K562 (cell line): ENCODE measurements around the gene YARS1. TPM values are rescaled to one million over a fixed set of nuclear protein-coding genes. Genes with fewer than 3 reads are reported as not detected.

Source experiments
- ATAC-seq: fragments of 200-7000 bp; cut with Tn5 transposase; 3 replicates; pipeline ENCODE4 v1.9.1; 2020; ENCODE audit warnings: moderate library complexity
- BruUV-seq: library from RNA; stranded (reverse); fragments of 400-500 nt; replicated peaks from 2 replicates; lab custom pipeline; 2021; lab: Mats Ljungman, UMichigan
- CTCF ChIA-PET: fragments of 300-600 bp; formaldehyde crosslinking; extraction: SDS; loops from one replicate; lab custom pipeline; 2021; ENCODE audit warnings: low intra/inter-chr PET ratio; lab: Yijun Ruan, JAX
- POLR2A ChIA-PET: fragments of 300-600, 350-650 bp; sonication (Branson Sonifier 250); formaldehyde crosslinking; extraction: SDS; loops from one replicate; lab custom pipeline; 2021; ENCODE audit warnings: antibody characterized with exemption, inconsistent platforms; lab: Yijun Ruan, JAX
- DNase-seq, 4 experiments: peaks; one replicate each; pipeline versions ENCODE4 v3.0.0 to v3.0.0-alpha.2; 2011 to 2018; ENCODE audit warnings: low spot score in 3 of 4, mixed read lengths in 3 of 4; ENCODE audit errors: extremely low read depth in 1 of 4
- FAIRE-seq: peaks from 2 replicates; lab custom pipeline; 2011; peaks lifted over from hg19 to GRCh38; lab: Jason Lieb, UNC
- H2AFZ ChIP-seq: 2 replicates; pipeline ENCODE4 v1.6.0; 2011; ENCODE audit warnings: low read depth, low read length, control low read depth, inconsistent platforms
- H3K27ac ChIP-seq: fragments of 200-600 bp; 3 replicates; pipeline ENCODE4 v1.8.0; 2011; ENCODE audit warnings: low read depth, mild to moderate bottlenecking, control low read depth, inconsistent platforms, low read length, moderate library complexity, mixed read lengths; ENCODE audit errors: extremely low read depth
- H3K27me3 ChIP-seq, 2 experiments: fragments of 300-600 bp in 1 of 2; 2 replicates in 1 of 2; 3 replicates in 1 of 2; pipeline versions ENCODE4 v1.6.0 to v1.8.0; 2011; ENCODE audit warnings: inconsistent platforms in 2 of 2, low read length in 2 of 2, mild to moderate bottlenecking in 1 of 2, mixed read lengths in 1 of 2, moderate library complexity in 1 of 2; ENCODE audit not compliant: control insufficient read depth in 2 of 2, insufficient read depth in 2 of 2
- H3K36me3 ChIP-seq: fragments of 300-600 bp; 3 replicates; pipeline ENCODE4 v1.8.0; 2011; ENCODE audit warnings: mild to moderate bottlenecking, low read length, inconsistent platforms; ENCODE audit not compliant: control insufficient read depth, insufficient read depth
- H3K4me1 ChIP-seq, 2 experiments: fragments of 200-600 bp in 1 of 2; replicated peaks in 1 of 2; 2 replicates in 1 of 2; 3 replicates in 1 of 2; pipeline versions ENCODE4 v1.5.1 to v1.8.0; 2011; ENCODE audit warnings: inconsistent platforms in 2 of 2, low read length in 2 of 2, mild to moderate bottlenecking in 1 of 2, mixed read lengths in 1 of 2, moderate library complexity in 1 of 2; ENCODE audit not compliant: control insufficient read depth in 2 of 2, insufficient read depth in 2 of 2
- H3K4me2 ChIP-seq: 2 replicates; pipeline ENCODE4 v1.6.1; 2011; ENCODE audit warnings: low read length, control low read depth, inconsistent platforms, mixed read lengths; ENCODE audit not compliant: insufficient read depth
- H3K4me3 ChIP-seq: fragments of 200-600 bp; sonication (generic), shearing (Covaris generic); 2 replicates; pipeline ENCODE4 v1.5.1; 2016; ENCODE audit warnings: control low read depth, inconsistent platforms
- H3K79me2 ChIP-seq: fragments of 200-600 bp; 3 replicates; pipeline ENCODE4 v1.8.0; 2011; ENCODE audit warnings: low read length, inconsistent platforms; ENCODE audit not compliant: control insufficient read depth, insufficient read depth
- H3K9ac ChIP-seq, 2 experiments: 2 replicates each; pipeline versions ENCODE4 v1.6.0 to v1.6.1; 2011; ENCODE audit warnings: low read depth in 2 of 2, low read length in 2 of 2, control low read depth in 1 of 2, inconsistent platforms in 1 of 2, mild to moderate bottlenecking in 1 of 2, mixed read lengths in 1 of 2; ENCODE audit not compliant: insufficient read depth in 1 of 2
- H3K9me1 ChIP-seq: one replicate; pipeline ENCODE4 v1.6.0; 2011; ENCODE audit warnings: inconsistent platforms, mild to moderate bottlenecking, low read length, moderate library complexity; ENCODE audit not compliant: control insufficient read depth, insufficient read depth
- H3K9me3 ChIP-seq: replicated peaks from 2 replicates; pipeline ENCODE4 v1.5.1; 2011; ENCODE audit warnings: low read depth, low read length, inconsistent platforms; ENCODE audit not compliant: control insufficient read depth, insufficient read depth
- H4K20me1 ChIP-seq: replicated peaks from 2 replicates; pipeline ENCODE4 v1.6.1; 2011; ENCODE audit warnings: low read length, inconsistent platforms, mixed read lengths; ENCODE audit not compliant: control insufficient read depth, insufficient read depth
- BMI1 ChIP-seq: fragments of 150-350 bp; IDR thresholded peaks from 2 replicates; pipeline ENCODE4 v1.6.1; 2014; ENCODE audit warnings: low read length
- CBX2 ChIP-seq: fragments of 200-600 bp; sonication (generic); IDR thresholded peaks from one replicate; pipeline ENCODE4 v1.6.1; 2012; ENCODE audit warnings: mild to moderate bottlenecking, low read length, inconsistent platforms; ENCODE audit not compliant: insufficient read depth, poor library complexity, severe bottlenecking
- CEBPG ChIP-seq, 3 experiments: fragments of 200-800 bp in 1 of 3; sonication (Bioruptor generic) in 1 of 3; sonication (generic) in 1 of 3; formaldehyde crosslinking in 1 of 3; IDR thresholded peaks in 2 of 3; conservative IDR thresholded peaks in 1 of 3; 2 replicates each; pipeline versions ENCODE4 v1.6.1 to v1.8.0; 2016 to 2022; ENCODE audit warnings: missing compliant biosample characterization in 2 of 3, missing genetic modification characterization in 2 of 3, mild to moderate bottlenecking in 1 of 3, missing genetic modification reagents in 1 of 3
- FOSL1 ChIP-seq: fragments of 200-800 bp; sonication (Bioruptor generic); conservative IDR thresholded peaks from 2 replicates; pipeline ENCODE4 v1.6.1; 2016; ENCODE audit warnings: missing genetic modification characterization, missing compliant biosample characterization
- MAFK ChIP-seq: IDR thresholded peaks from 2 replicates; pipeline ENCODE4 v1.6.1; 2011; ENCODE audit warnings: low read length, improper control_type of control experiment
- POLR2G ChIP-seq: fragments of 200-400 bp; formaldehyde crosslinking; IDR thresholded peaks from 2 replicates; pipeline ENCODE4 v1.6.1; 2017; ENCODE audit warnings: low read depth, mild to moderate bottlenecking, antibody characterized with exemption, low read length, moderate library complexity
- ZNF239 ChIP-seq: fragments of 250-450 bp; sonication (Bioruptor Pico); IDR thresholded peaks from 2 replicates; pipeline ENCODE4 v1.4.0; 2020; ENCODE audit warnings: mild to moderate bottlenecking
- ZNF311 ChIP-seq: fragments of 250-450 bp; sonication (Bioruptor Pico); IDR thresholded peaks from 2 replicates; pipeline ENCODE4 v1.4.0; 2020; ENCODE audit warnings: mild to moderate bottlenecking, moderate library complexity
- ZNF324 ChIP-seq: fragments of 250-450 bp; sonication (Bioruptor Pico); IDR thresholded peaks from 2 replicates; pipeline ENCODE4 v1.4.0; 2020; ENCODE audit warnings: mild to moderate bottlenecking
- WGBS: fragments of 100-300 bp; shearing (Covaris generic); methylation state at CpG from one replicate; pipeline ENCODE4 v1.1.6; 2016; ENCODE audit warnings: low coverage, mixed read lengths; ENCODE audit not compliant: insufficient coverage; ENCODE audit errors: missing lambda C conversion rate; 5-methylcytosine and 5-hydroxymethylcytosine counted together
- in situ Hi-C: fragments of 300-500 bp; cut with MboI; formaldehyde crosslinking; loops from 4 replicates; pipeline ENCODE4 v1.15.0; 2018; ENCODE audit warnings: inconsistent platforms, mixed read lengths
- intact Hi-C: fragments of 100-400 bp; cut with micrococcal nuclease; formaldehyde crosslinking; loops from 2 replicates; pipeline ENCODE4 v1.14.2; 2022
- polyA plus RNA-seq, 8 experiments: library from polyadenylated mRNA; depleted of rRNA in 4 of 8; stranded (reverse) in 5 of 8; unstranded in 3 of 8; fragments of >200 nt; fragmentation: Nextera tagmentation in 2 of 8; fragmentation: Illumina TruSeq in 1 of 8; extraction: Ambion mirVana in 2 of 8; extraction: Trizol in 1 of 8; gene quantifications; 2 replicates each; pipeline versions ENCODE4 v1.2.1 to v1.2.3, GENCODE V29; 2011 to 2014; ENCODE audit warnings: inconsistent platforms in 1 of 8, missing spikeins in 1 of 8
- total RNA-seq, 7 experiments: library from RNA; depleted of rRNA in 6 of 7; stranded (reverse); fragments of >200 nt in 6 of 7; fragmentation: Illumina TruSeq in 2 of 7; extraction: Trizol in 2 of 7; gene quantifications; 2 replicates each; pipeline versions ENCODE4 v1.2.1 to v1.2.3, GENCODE V29; 2011 to 2021; ENCODE audit warnings: low replicate concordance in 1 of 7
- TF ChIP-seq, protein P1 (sequence below): fragments of 450-650 bp; formaldehyde crosslinking; conservative IDR thresholded peaks from 2 replicates; pipeline ENCODE4 v1.4.0; 2022; ENCODE audit warnings: mild to moderate bottlenecking, missing genetic modification characterization
- TF ChIP-seq, protein P2 (sequence below), 2 experiments: fragments of 450-650 bp in 1 of 2; sonication (generic) in 1 of 2; formaldehyde crosslinking in 1 of 2; IDR thresholded peaks in 1 of 2; conservative IDR thresholded peaks in 1 of 2; 2 replicates each; pipeline versions ENCODE4 v1.6.1 to v1.8.1; 2016 to 2023; ENCODE audit warnings: mild to moderate bottlenecking in 2 of 2, moderate library complexity in 2 of 2, inconsistent platforms in 1 of 2, missing genetic modification reagents in 1 of 2
- TF ChIP-seq, protein P3 (sequence below): fragments of 450-650 bp; IDR thresholded peaks from 2 replicates; pipeline ENCODE4 v1.6.1; 2018; ENCODE audit not compliant: partially characterized antibody
- TF ChIP-seq, protein P4 (sequence below): fragments of 450-650 bp; formaldehyde crosslinking; IDR thresholded peaks from 2 replicates; pipeline ENCODE4 v1.4.0; 2022; ENCODE audit warnings: mild to moderate bottlenecking, moderate library complexity

Gene YARS1
- total and polyA plus RNA-seq, 9 of the 15 experiments (the other 6 are each of a cell fraction or from before 2014, with no cell fraction given) = 66.2 to 336 (median 201) TPM

DNA sequence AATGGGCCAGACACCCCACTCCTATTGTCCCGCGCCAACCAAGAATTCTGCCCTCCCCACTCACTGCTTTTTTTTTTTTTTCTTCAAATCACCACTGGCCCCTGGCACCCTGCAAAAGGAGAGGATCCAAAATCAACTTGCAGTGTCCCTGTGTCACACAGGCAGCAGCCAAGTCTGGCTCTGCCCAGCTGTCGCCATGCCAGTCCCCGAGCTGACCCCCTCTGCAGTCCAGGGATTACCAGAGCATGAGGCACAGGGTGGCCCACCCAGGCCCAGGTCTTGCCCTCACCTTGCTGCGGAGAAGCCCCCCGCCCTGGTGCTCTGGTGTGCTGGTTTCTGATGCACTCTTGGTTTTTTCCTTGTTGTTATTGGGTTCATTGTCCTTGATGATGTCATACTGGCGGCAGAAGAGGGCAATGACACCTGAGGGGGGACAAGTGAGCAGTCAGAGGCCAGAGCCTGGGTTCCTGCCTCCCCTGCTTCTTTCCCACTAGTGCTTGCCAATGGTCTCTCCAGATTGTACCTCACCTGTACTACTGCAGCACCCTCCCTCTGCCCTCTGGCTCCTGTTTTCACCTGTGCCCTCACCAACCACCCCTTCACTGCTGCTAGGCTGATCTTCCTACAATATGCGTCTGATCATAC lies 47.3 kb upstream of the YARS1 start:
- no peak for FAIRE-seq
- CTCF ChIA-PET = no interaction called here
- no peak for ATAC-seq
- Histone ChIP-seq H3K4me2 (no peak overlapping the region), H3K36me3 (peaks cover 31% of the 10 kb centered on the region; the same call in 2 of the 3 replicates), H2AFZ (no peak overlapping the region), H3K4me3 (no peak overlapping the region), H3K9ac (no peak overlapping the region), H3K9me1 (no peaks in the 10 kb centered on the region), H3K4me1 (peaks cover 0 to 3% of the 10 kb centered on the region in 2 experiments; a peak in 1 of 5 replicates), H3K27ac (no peak overlapping the region), H4K20me1 (no peaks in the 10 kb centered on the region), H3K27me3 (no peaks in the 10 kb centered on the region), H3K79me2 (no peaks in the 10 kb centered on the region), H3K9me3 (no peaks in the 10 kb centered on the region)
- DNase-seq = no peak
- intact Hi-C loops (no loop called here), in situ Hi-C loops (no loop called here)
- BruUV-seq = no TSS peak
- 88% methylated on average over 8 of the region's 8 CpGs for WGBS
- POLR2A ChIA-PET = interaction anchor here (1.6 kb wide), 1 partner anchor 88 kb away, joined by 5 read pairs; no protein-coding TSS in a partner anchor
- TF ChIP-seq, protein P1, sequence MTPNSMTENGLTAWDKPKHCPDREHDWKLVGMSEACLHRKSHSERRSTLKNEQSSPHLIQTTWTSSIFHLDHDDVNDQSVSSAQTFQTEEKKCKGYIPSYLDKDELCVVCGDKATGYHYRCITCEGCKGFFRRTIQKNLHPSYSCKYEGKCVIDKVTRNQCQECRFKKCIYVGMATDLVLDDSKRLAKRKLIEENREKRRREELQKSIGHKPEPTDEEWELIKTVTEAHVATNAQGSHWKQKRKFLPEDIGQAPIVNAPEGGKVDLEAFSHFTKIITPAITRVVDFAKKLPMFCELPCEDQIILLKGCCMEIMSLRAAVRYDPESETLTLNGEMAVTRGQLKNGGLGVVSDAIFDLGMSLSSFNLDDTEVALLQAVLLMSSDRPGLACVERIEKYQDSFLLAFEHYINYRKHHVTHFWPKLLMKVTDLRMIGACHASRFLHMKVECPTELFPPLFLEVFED = no peak
- TF ChIP-seq BMI1 (no peak), CEBPG (CRISPR knock-in tag; IDR thresholded peaks at IDR 0.05) (no peak), CEBPG (tag; conservative IDR thresholded peaks at IDR 0.05 in 1 of 2, IDR thresholded peaks at IDR 0.05 in 1 of 2) (no peak), FOSL1 (tag) (no peak), ZNF324 (CRISPR knock-in tag) (no peak), POLR2G (0 out of 2 replicates have a peak, but pooled peaks have one; percentile 30), ZNF239 (CRISPR knock-in tag) (no peak), ZNF311 (CRISPR knock-in tag) (no peak), CBX2 (no peak), MAFK (no peak)
- TF ChIP-seq, protein P2, sequence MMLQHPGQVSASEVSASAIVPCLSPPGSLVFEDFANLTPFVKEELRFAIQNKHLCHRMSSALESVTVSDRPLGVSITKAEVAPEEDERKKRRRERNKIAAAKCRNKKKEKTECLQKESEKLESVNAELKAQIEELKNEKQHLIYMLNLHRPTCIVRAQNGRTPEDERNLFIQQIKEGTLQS (IDR thresholded peaks at IDR 0.05) = 0 out of 2 replicates have a peak, but pooled peaks have one; percentile 26
- TF ChIP-seq, protein P2 (CRISPR knock-in tag; conservative IDR thresholded peaks at IDR 0.05) = no peak
- TF ChIP-seq, protein P3, sequence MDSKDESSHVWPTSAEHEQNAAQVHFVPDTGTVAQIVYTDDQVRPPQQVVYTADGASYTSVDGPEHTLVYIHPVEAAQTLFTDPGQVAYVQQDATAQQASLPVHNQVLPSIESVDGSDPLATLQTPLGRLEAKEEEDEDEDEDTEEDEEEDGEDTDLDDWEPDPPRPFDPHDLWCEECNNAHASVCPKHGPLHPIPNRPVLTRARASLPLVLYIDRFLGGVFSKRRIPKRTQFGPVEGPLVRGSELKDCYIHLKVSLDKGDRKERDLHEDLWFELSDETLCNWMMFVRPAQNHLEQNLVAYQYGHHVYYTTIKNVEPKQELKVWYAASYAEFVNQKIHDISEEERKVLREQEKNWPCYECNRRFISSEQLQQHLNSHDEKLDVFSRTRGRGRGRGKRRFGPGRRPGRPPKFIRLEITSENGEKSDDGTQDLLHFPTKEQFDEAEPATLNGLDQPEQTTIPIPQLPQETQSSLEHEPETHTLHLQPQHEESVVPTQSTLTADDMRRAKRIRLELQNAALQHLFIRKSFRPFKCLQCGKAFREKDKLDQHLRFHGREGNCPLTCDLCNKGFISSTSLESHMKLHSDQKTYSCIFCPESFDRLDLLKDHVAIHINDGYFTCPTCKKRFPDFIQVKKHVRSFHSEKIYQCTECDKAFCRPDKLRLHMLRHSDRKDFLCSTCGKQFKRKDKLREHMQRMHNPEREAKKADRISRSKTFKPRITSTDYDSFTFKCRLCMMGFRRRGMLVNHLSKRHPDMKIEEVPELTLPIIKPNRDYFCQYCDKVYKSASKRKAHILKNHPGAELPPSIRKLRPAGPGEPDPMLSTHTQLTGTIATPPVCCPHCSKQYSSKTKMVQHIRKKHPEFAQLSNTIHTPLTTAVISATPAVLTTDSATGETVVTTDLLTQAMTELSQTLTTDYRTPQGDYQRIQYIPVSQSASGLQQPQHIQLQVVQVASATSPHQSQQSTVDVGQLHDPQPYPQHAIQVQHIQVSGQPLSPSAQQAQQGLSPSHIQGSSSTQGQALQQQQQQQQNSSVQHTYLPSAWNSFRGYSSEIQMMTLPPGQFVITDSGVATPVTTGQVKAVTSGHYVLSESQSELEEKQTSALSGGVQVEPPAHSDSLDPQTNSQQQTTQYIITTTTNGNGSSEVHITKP = peak; percentile 76
- TF ChIP-seq, protein P4, sequence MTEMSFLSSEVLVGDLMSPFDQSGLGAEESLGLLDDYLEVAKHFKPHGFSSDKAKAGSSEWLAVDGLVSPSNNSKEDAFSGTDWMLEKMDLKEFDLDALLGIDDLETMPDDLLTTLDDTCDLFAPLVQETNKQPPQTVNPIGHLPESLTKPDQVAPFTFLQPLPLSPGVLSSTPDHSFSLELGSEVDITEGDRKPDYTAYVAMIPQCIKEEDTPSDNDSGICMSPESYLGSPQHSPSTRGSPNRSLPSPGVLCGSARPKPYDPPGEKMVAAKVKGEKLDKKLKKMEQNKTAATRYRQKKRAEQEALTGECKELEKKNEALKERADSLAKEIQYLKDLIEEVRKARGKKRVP (CRISPR knock-in tag) = no peak
